ENCODE measurements around the gene RTL1. TPM values are rescaled to one million over a fixed set of nuclear protein-coding genes. Genes with fewer than 3 reads are reported as not detected.

The RTL1 gene
- total and polyA plus RNA-seq, 2 of the 8 experiments (the other 6 are each of a cell fraction or from before 2014, with no cell fraction given): not detected

GRCh38 chr14:100862277-100862676 is 41.2 kb downstream of the RTL1 start (continued):
- TF ChIP-seq CTCF (IDR thresholded peaks at IDR 0.05; ENCODE audit: control extremely low read depth in 1 of 3, insufficient read depth in 1 of 3, low read depth in 1 of 3, low read length in 3 of 3): no peak
- no peak for TF ChIP-seq NANOG (IDR thresholded peaks at IDR 0.05; ENCODE audit: insufficient read depth, low read depth, low read length, poor library complexity, severe bottlenecking)
- TF ChIP-seq ZNF274 (IDR thresholded peaks at IDR 0.05; ENCODE audit: borderline replicate concordance, extremely low read depth, low read length): no peak
- TF ChIP-seq HDAC6 (IDR thresholded peaks at IDR 0.05; ENCODE audit: low read depth, low read length): no peak

Data from H1 (cell line).